ENCODE measurements around the gene ZBTB5.

GRCh38 chr9:37420271-37421215, 44.7 kb downstream of the ZBTB5 start:
- TF ChIP-seq CTCF (IDR thresholded peaks at IDR 0.05) (no peak), BCL3 (IDR thresholded peaks at IDR 0.05) (no peak), NR3C1 (IDR thresholded peaks at IDR 0.05) (no peak), POLR2A (IDR thresholded peaks at IDR 0.05; ENCODE audit: low read length) (no peak), EP300 (IDR thresholded peaks at IDR 0.05) (no peak), SREBF2 (IDR thresholded peaks at IDR 0.05) (no peak), NPAS2 (CRISPR knock-in tag; IDR thresholded peaks at IDR 0.05; ENCODE audit: borderline replicate concordance) (no peak), ELK1 (IDR thresholded peaks at IDR 0.05; ENCODE audit: low read depth, low read length) (no peak), PBX3 (IDR thresholded peaks at IDR 0.05) (no peak), ESRRA (IDR thresholded peaks at IDR 0.05; ENCODE audit: borderline replicate concordance, low read length) (no peak), RNF2 (IDR thresholded peaks at IDR 0.05; ENCODE audit: borderline replicate concordance, low read depth) (no peak), USF2 (IDR thresholded peaks at IDR 0.05) (no peak), BHLHE40 (IDR thresholded peaks at IDR 0.05; ENCODE audit: low read depth, low read length) (no peak), REST (IDR thresholded peaks at IDR 0.05) (no peak)

All from A549 (cell line).